Measurements from ENCODE around the gene PRKAR1B. TPM values are rescaled to one million over a fixed set of nuclear protein-coding genes. Genes with fewer than 3 reads are reported as not detected.

PRKAR1B gene
- total and polyA plus RNA-seq, 9 donors = 14.3 to 49.0 (median 34.0) TPM

- DNase-seq = no peak
- H3K36me3 ChIP-seq = no peaks in the 10 kb centered on the region
These were observed 155.9 kb downstream of the PRKAR1B start for GRCh38 chr7:571096-571717.

GRCh38 chr7:570801-571070, 156.3 kb downstream of the PRKAR1B start:
- intact Hi-C loops (cut with DNase I) = no loop called here
- TF ChIP-seq EP300 (IDR thresholded peaks at IDR 0.05) (no peak), POLR2A (IDR thresholded peaks at IDR 0.05) (no peak), CTCF (IDR thresholded peaks at IDR 0.05) (no peak)
- WGBS, 3 donors = 91 to 92% (median 91%) methylated on average over 14 of the region's 14 CpGs
- peaks cover 10% of the 10 kb centered on the region for H3K4me1 ChIP-seq (ENCODE audit: insufficient read depth)
- no peak overlapping the region for H3K4me3 ChIP-seq
- no peaks in the 10 kb centered on the region for H3K9me3 ChIP-seq
- no peak overlapping the region for H3K27ac ChIP-seq
- H3K27me3 ChIP-seq = no peaks in the 10 kb centered on the region
- no peak for DNase-seq
- H3K36me3 ChIP-seq = no peaks in the 10 kb centered on the region

More at GRCh38 chr7:571096-571717, 155.9 kb downstream of the PRKAR1B start:
- no peak overlapping the region for H3K4me3 ChIP-seq
- no peaks in the 10 kb centered on the region for H3K9me3 ChIP-seq
- 76 to 93% (median 91%) methylated on average over 33 of the region's 33 CpGs for WGBS, 3 donors
- H3K27ac ChIP-seq = no peak overlapping the region
- no peaks in the 10 kb centered on the region for H3K27me3 ChIP-seq
- TF ChIP-seq EP300 (IDR thresholded peaks at IDR 0.05) = no peak
- peaks cover 10% of the 10 kb centered on the region for H3K4me1 ChIP-seq (ENCODE audit: insufficient read depth)
- intact Hi-C loops (cut with DNase I) = no loop called here

GRCh38 chr7:569996-570800, 156.9 kb downstream of the PRKAR1B start:
- TF ChIP-seq POLR2A (IDR thresholded peaks at IDR 0.05) (no peak), CTCF (IDR thresholded peaks at IDR 0.05) (no peak), EP300 (IDR thresholded peaks at IDR 0.05) (no peak)
- WGBS, 3 donors = 91 to 94% (median 93%) methylated on average over 40 of the region's 40 CpGs
- no peaks in the 10 kb centered on the region for H3K27me3 ChIP-seq
- H3K27ac ChIP-seq = no peak overlapping the region
- no peaks in the 10 kb centered on the region for H3K9me3 ChIP-seq
- H3K4me1 ChIP-seq (ENCODE audit: insufficient read depth) = peaks cover 10% of the 10 kb centered on the region
- H3K4me3 ChIP-seq = no peak overlapping the region
- H3K36me3 ChIP-seq = no peaks in the 10 kb centered on the region
- intact Hi-C loops (cut with DNase I) = no loop called here
- no peak for DNase-seq

GRCh38 chr7:569071-569855, 157.8 kb downstream of the PRKAR1B start:
- Histone ChIP-seq H3K4me3 (no peak overlapping the region), H3K27ac (no peak overlapping the region), H3K36me3 (no peaks in the 10 kb centered on the region), H3K27me3 (no peaks in the 10 kb centered on the region), H3K9me3 (no peaks in the 10 kb centered on the region), H3K4me1 (ENCODE audit: insufficient read depth) (peaks cover 10% of the 10 kb centered on the region)
- WGBS, 3 donors = 71 to 86% (median 74%) methylated on average over 29 to 30 of the region's 30 CpGs
- TF ChIP-seq EP300 (IDR thresholded peaks at IDR 0.05) (no peak), POLR2A (IDR thresholded peaks at IDR 0.05) (no peak), CTCF (IDR thresholded peaks at IDR 0.05) (no peak)
- intact Hi-C loops (cut with DNase I) = no loop called here
- no peak for DNase-seq
